ENCODE results near the gene SUCO. TPM values are rescaled to one million over a fixed set of nuclear protein-coding genes. Genes with fewer than 3 reads are reported as not detected.

Gene SUCO
- total and polyA plus RNA-seq, 2 donors (not counting 3 experiments of a cell fraction or from before 2014, with no cell fraction given) = 5.1 to 27.2 TPM

DNA sequence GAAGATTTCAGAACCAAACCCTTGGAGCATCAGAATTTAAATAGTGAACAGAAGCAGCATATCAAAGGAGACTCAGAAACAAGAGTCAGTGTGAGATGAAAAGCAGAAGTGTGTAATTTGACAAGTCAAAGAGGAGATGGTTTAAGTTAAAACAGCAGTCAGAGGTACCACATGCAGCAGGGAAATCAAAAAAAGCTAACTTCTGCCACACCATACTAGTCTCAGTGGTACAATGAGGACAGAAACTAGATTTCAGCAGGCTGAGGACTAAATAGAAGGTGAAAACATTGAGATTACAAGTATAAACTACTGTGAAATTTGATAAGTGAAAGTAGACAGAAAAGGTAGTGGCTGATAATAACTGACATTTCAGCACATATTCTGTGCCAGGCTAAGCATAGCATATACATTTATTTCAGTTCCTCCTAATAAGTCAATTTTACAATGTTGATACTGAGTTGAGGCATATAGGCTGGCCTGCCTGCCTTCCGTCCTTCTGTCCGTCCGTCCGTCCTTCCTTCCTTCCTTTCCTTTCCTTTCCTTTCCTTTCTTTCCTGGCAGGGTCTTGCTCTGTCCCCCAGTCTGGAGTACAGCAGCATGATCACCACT is 12.6 kb downstream of the SUCO start:
- Histone ChIP-seq H3K9me3 (replicated peaks; ENCODE audit: control insufficient read depth, insufficient read depth, low read length) (no peaks in the 10 kb centered on the region), H3K36me3 (ENCODE audit: control insufficient read depth in 2 of 2, extremely low read depth in 1 of 2, insufficient read depth in 2 of 2, low read length in 2 of 2) (no peaks in the 10 kb centered on the region), H3K79me2 (ENCODE audit: control insufficient read depth, insufficient read depth, low read length) (peaks cover 92% of the 10 kb centered on the region), H3K9ac (replicated peaks; ENCODE audit: extremely low read depth, insufficient read depth, low read length) (no peak overlapping the region), H3K4me1 (ENCODE audit: control insufficient read depth, extremely low read depth, insufficient read depth, low read length) (peaks cover 22% of the 10 kb centered on the region), H4K20me1 (replicated peaks; ENCODE audit: control insufficient read depth, extremely low read depth, insufficient read depth, low read length) (peaks cover 7% of the 10 kb centered on the region), H3K27ac (ENCODE audit: insufficient read depth, low read depth, low read length) (no peak overlapping the region), H3K4me3 (replicated peaks in 1 of 3; ENCODE audit: insufficient read depth in 1 of 3, low read depth in 1 of 3, low read length in 3 of 3) (no peak overlapping the region), H2AFZ (ENCODE audit: low read depth, low read length) (no peak overlapping the region), H3K27me3 (ENCODE audit: control insufficient read depth in 2 of 2, insufficient read depth in 2 of 2, low read length in 2 of 2) (no peaks in the 10 kb centered on the region), H3K4me2 (ENCODE audit: insufficient read depth, low read length) (no peak overlapping the region), H3K9me1 (replicated peaks; ENCODE audit: control insufficient read depth, extremely low read depth, insufficient read depth, low read length) (no peaks in the 10 kb centered on the region)
- no peak for FAIRE-seq
- ChIA-PET CTCF (interaction anchor here (1.0 to 1.4 kb wide), 3 partner anchors 10 to 543 kb away, joined by 3 to 5 read pairs (median 4); partner anchors contain the start of gene SUCO), POLR2A (no interaction called here)
- no TSS peak for BruUV-seq (replicated peaks)
- dilution Hi-C loops (cut with MboI; ENCODE audit: extremely low pct_ligation_motif_present, low sequenced_read_pairs) (no loop called here), intact Hi-C loops (cut with micrococcal nuclease) (loop anchor here (5.0 kb wide), 1 partner anchor 37 kb away; no protein-coding TSS in a partner anchor)
- DNase-seq (ENCODE audit: low read depth, low spot score) = no peak
- TF ChIP-seq CTCF (IDR thresholded peaks at IDR 0.05; ENCODE audit: extremely low read depth in 1 of 2, insufficient read depth in 1 of 2, low read depth in 1 of 2, low read length in 2 of 2) (no peak), FOS (IDR thresholded peaks at IDR 0.05; ENCODE audit: borderline replicate concordance, insufficient read depth, low read length) (no peak), POLR2AphosphoS5 (IDR thresholded peaks at IDR 0.05; ENCODE audit: insufficient read depth, low read depth, low read length) (no peak), MAX (IDR thresholded peaks at IDR 0.05; ENCODE audit: insufficient read depth, insufficient read length) (no peak), POLR2A (IDR thresholded peaks at IDR 0.05; ENCODE audit: low read depth, low read length) (no peak), GATA2 (IDR thresholded peaks at IDR 0.05; ENCODE audit: insufficient read depth, insufficient read length, low read depth, low read length) (no peak), EZH2 (IDR thresholded peaks at IDR 0.05; ENCODE audit: borderline replicate concordance, low read depth, low read length, severe bottlenecking) (no peak), JUN (IDR thresholded peaks at IDR 0.05; ENCODE audit: borderline replicate concordance, insufficient read depth, insufficient read length, low read depth) (no peak), MYC (IDR thresholded peaks at IDR 0.05; ENCODE audit: low read depth, low read length) (no peak)
